HG02840 (cell line): ENCODE data around the gene SSH2.
"Not testable (repeated sequence)": the region's sequence is repeated elsewhere in the genome, so short reads cannot be mapped to it uniquely, and the experiment has no call there.

Experiments used
- ATAC-seq: cut with Tn5 transposase; IDR thresholded peaks from one replicate; pipeline ENCODE4 v1.9.1; 2021; ENCODE audit warnings: mild to moderate bottlenecking, moderate library complexity, moderate number of reproducible peaks; ENCODE audit not compliant: unreplicated experiment, low FRiP score

The SSH2 gene

GRCh38 chr17:29930409-29931010, 482 bp upstream of the SSH2 start:
- no peak for ATAC-seq

GRCh38 chr17:29929006-29929532, 959 bp downstream of the SSH2 start:
- no peak for ATAC-seq

GRCh38 chr17:29927546-29927945, 2.5 kb downstream of the SSH2 start:
- no peak for ATAC-seq

- no peak for ATAC-seq
These were observed 5.2 kb downstream of the SSH2 start for GRCh38 chr17:29924786-29925185.

GRCh38 chr17:29918922-29919856, 10.8 kb downstream of the SSH2 start:
- ATAC-seq, result no peak

- no peak for ATAC-seq
These were observed 12.0 kb downstream of the SSH2 start for GRCh38 chr17:29918016-29918415.

- ATAC-seq, result no peak
These were observed 15.1 kb downstream of the SSH2 start for GRCh38 chr17:29914819-29915537.

GRCh38 chr17:29911641-29912177, 18.3 kb downstream of the SSH2 start:
- no peak for ATAC-seq

GRCh38 chr17:29909236-29910003, 20.6 kb downstream of the SSH2 start:
- no peak for ATAC-seq

- no peak for ATAC-seq
These were observed 23.1 kb downstream of the SSH2 start for GRCh38 chr17:29906969-29907368.

- no peak for ATAC-seq
These were observed 24.2 kb downstream of the SSH2 start for GRCh38 chr17:29905879-29906167.

- no peak for ATAC-seq
These were observed 24.7 kb downstream of the SSH2 start for GRCh38 chr17:29905086-29905878.

- ATAC-seq, result no peak
These were observed 26.6 kb downstream of the SSH2 start for GRCh38 chr17:29903471-29903870.

- ATAC-seq, result not testable (repeated sequence)
These were observed 32.9 kb downstream of the SSH2 start for GRCh38 chr17:29897136-29897535.

- no peak for ATAC-seq
These were observed 37.8 kb downstream of the SSH2 start for GRCh38 chr17:29892201-29892600.

GRCh38 chr17:29891131-29891530, 38.9 kb downstream of the SSH2 start:
- no peak for ATAC-seq

- ATAC-seq, result no peak
These were observed 44.9 kb downstream of the SSH2 start for GRCh38 chr17:29885031-29885640.

GRCh38 chr17:29883497-29883896, 46.5 kb downstream of the SSH2 start:
- no peak for ATAC-seq

GRCh38 chr17:29881256-29881655, 48.8 kb downstream of the SSH2 start:
- no peak for ATAC-seq
